HepG2 (cell line): ENCODE results near the gene PLXDC2. TPM values are rescaled to one million over a fixed set of nuclear protein-coding genes. Genes with fewer than 3 reads are reported as not detected.

Experiments
- ATAC-seq: fragments of 200-7000 bp; cut with Tn5 transposase; 3 replicates; pipeline ENCODE4 v1.9.1; 2020; ENCODE audit warnings: mild to moderate bottlenecking, moderate library complexity
- BruUV-seq: library from RNA; stranded (reverse); fragments of 400-500 nt; replicated peaks from 2 replicates; lab custom pipeline; 2021; lab: Mats Ljungman, UMichigan
- CTCF ChIA-PET: fragments of 300-600 bp; formaldehyde crosslinking; extraction: SDS; loops from one replicate; lab custom pipeline; 2021; ENCODE audit warnings: low total read pairs, inconsistent platforms, low intra/inter-chr PET ratio; lab: Yijun Ruan, JAX
- POLR2A ChIA-PET: fragments of 350-600 bp; sonication (Branson Sonifier 250); formaldehyde crosslinking; loops from one replicate; lab custom pipeline; 2020; ENCODE audit warnings: antibody characterized with exemption, inconsistent platforms; lab: Yijun Ruan, JAX
- DNase-seq: peaks from one replicate; pipeline ENCODE4 v3.0.0-alpha.2; 2015; ENCODE audit warnings: low spot score
- FAIRE-seq: peaks from 3 replicates; lab custom pipeline; 2011; peaks lifted over from hg19 to GRCh38; lab: Jason Lieb, UNC
- H2AFZ ChIP-seq: one replicate; pipeline ENCODE4 v1.6.1; 2011; ENCODE audit warnings: low read length, inconsistent platforms
- H3K27ac ChIP-seq: fragments of 300-600 bp; 3 replicates; pipeline ENCODE4 v1.8.0; 2011; ENCODE audit warnings: mixed run types, mild to moderate bottlenecking, mixed read lengths, low read length, inconsistent platforms; ENCODE audit not compliant: insufficient read depth; ENCODE audit errors: extremely low read length
- H3K27me3 ChIP-seq, 2 experiments: fragments of 200-600 bp in 1 of 2; 2 replicates in 1 of 2; 3 replicates in 1 of 2; pipeline versions ENCODE4 v1.6.0 to v1.8.0; 2011; ENCODE audit warnings: low read length in 2 of 2, mild to moderate bottlenecking in 2 of 2, moderate library complexity in 2 of 2, inconsistent platforms in 1 of 2; ENCODE audit not compliant: insufficient read depth in 2 of 2, control insufficient read depth in 1 of 2
- H3K36me3 ChIP-seq, 2 experiments: fragments of 200-600 bp in 1 of 2; replicated peaks in 1 of 2; 2 replicates in 1 of 2; 3 replicates in 1 of 2; pipeline versions ENCODE4 v1.5.1 to v1.8.0; 2011; ENCODE audit warnings: low read length in 2 of 2, inconsistent platforms in 1 of 2; ENCODE audit not compliant: insufficient read depth in 2 of 2, control insufficient read depth in 1 of 2
- H3K4me1 ChIP-seq: 2 replicates; pipeline ENCODE4 v1.5.1; 2012; ENCODE audit warnings: low read length, inconsistent platforms; ENCODE audit not compliant: insufficient read depth
- H3K4me2 ChIP-seq: 2 replicates; pipeline ENCODE4 v1.6.0; 2011; ENCODE audit warnings: low read depth, low read length, inconsistent platforms
- H3K4me3 ChIP-seq, 3 experiments: fragments of 200-600 bp in 1 of 3; sonication (generic), shearing (Covaris generic) in 1 of 3; replicated peaks in 1 of 3; 2 replicates each; pipeline ENCODE4 v1.5.1; 2011 to 2016; ENCODE audit warnings: low read length in 3 of 3, inconsistent platforms in 2 of 3, low read depth in 2 of 3, mild to moderate bottlenecking in 2 of 3, control low read depth in 1 of 3, mixed read lengths in 1 of 3; ENCODE audit not compliant: insufficient read depth in 1 of 3
- H3K79me2 ChIP-seq: one replicate; pipeline ENCODE4 v1.6.1; 2011; ENCODE audit warnings: low read length, inconsistent platforms; ENCODE audit not compliant: insufficient read depth
- H3K9ac ChIP-seq: 2 replicates; pipeline ENCODE4 v1.6.0; 2011; ENCODE audit warnings: mild to moderate bottlenecking, low read depth, low read length, inconsistent platforms; ENCODE audit not compliant: insufficient read depth
- H3K9me3 ChIP-seq: 2 replicates; pipeline ENCODE4 v1.5.1; 2012; ENCODE audit warnings: mild to moderate bottlenecking, low read length
- H4K20me1 ChIP-seq: 2 replicates; pipeline ENCODE4 v1.6.0; 2011; ENCODE audit warnings: inconsistent platforms, mild to moderate bottlenecking, low read length, moderate library complexity; ENCODE audit not compliant: insufficient read depth
- BORCS8-MEF2B ChIP-seq: sonication (generic); formaldehyde crosslinking; IDR thresholded peaks from 2 replicates; pipeline ENCODE4 v1.8.0; 2022; ENCODE audit warnings: mild to moderate bottlenecking, missing genetic modification reagents
- DR1 ChIP-seq: sonication (generic); formaldehyde crosslinking; IDR thresholded peaks from 2 replicates; pipeline ENCODE4 v1.8.0; 2021; ENCODE audit warnings: mild to moderate bottlenecking, missing genetic modification reagents, inconsistent platforms
- FOXA1 ChIP-seq, 2 experiments: fragments of 450-650 bp in 1 of 2; sonication (generic) in 1 of 2; formaldehyde crosslinking in 1 of 2; IDR thresholded peaks; 2 replicates each; pipeline versions ENCODE4 v1.4.0 to v1.6.1; 2016 to 2020; ENCODE audit warnings: missing genetic modification reagents in 1 of 2
- HIVEP1 ChIP-seq: sonication (generic); formaldehyde crosslinking; IDR thresholded peaks from 2 replicates; pipeline ENCODE4 v1.4.0; 2020; ENCODE audit warnings: mild to moderate bottlenecking, missing genetic modification reagents
- HNF1B ChIP-seq: sonication (generic); formaldehyde crosslinking; IDR thresholded peaks from 2 replicates; pipeline ENCODE4 v1.5.1; 2020; ENCODE audit warnings: mild to moderate bottlenecking, moderate library complexity, missing genetic modification reagents
- ISL2 ChIP-seq: sonication (generic); formaldehyde crosslinking; IDR thresholded peaks from 2 replicates; pipeline ENCODE4 v1.5.0; 2020; ENCODE audit warnings: missing genetic modification reagents
- MXD1 ChIP-seq: sonication (generic); formaldehyde crosslinking; IDR thresholded peaks from 2 replicates; pipeline ENCODE4 v1.4.0; 2020; ENCODE audit warnings: mild to moderate bottlenecking, missing genetic modification reagents
- PAX8 ChIP-seq: sonication (generic); formaldehyde crosslinking; IDR thresholded peaks from 2 replicates; pipeline ENCODE4 v1.8.0; 2022; ENCODE audit warnings: mild to moderate bottlenecking, missing genetic modification reagents, borderline replicate concordance
- STAG1 ChIP-seq: sonication (generic); formaldehyde crosslinking; IDR thresholded peaks from 2 replicates; pipeline ENCODE4 v1.4.0; 2020; ENCODE audit warnings: missing genetic modification reagents
- ZBTB2 ChIP-seq: sonication (generic); formaldehyde crosslinking; IDR thresholded peaks from 2 replicates; pipeline ENCODE4 v1.8.0; 2022; ENCODE audit warnings: low read depth, missing genetic modification reagents
- ZFP82 ChIP-seq: sonication (generic); formaldehyde crosslinking; IDR thresholded peaks from 2 replicates; pipeline ENCODE4 v1.5.1; 2020; ENCODE audit warnings: mild to moderate bottlenecking, missing genetic modification reagents, borderline replicate concordance
- ZNF644 ChIP-seq: IDR thresholded peaks from 2 replicates; pipeline ENCODE4 v1.6.1; 2016; ENCODE audit warnings: low read depth
- ZNF781 ChIP-seq: sonication (generic); formaldehyde crosslinking; IDR thresholded peaks from 2 replicates; pipeline ENCODE4 v1.5.1; 2020; ENCODE audit warnings: borderline replicate concordance, mild to moderate bottlenecking, missing genetic modification reagents; ENCODE audit errors: not compliant biosample characterization
- WGBS: methylation state at CpG from one replicate; pipeline ENCODE4 v1.1.6; 2017; ENCODE audit warnings: low lambda C conversion rate; 5-methylcytosine and 5-hydroxymethylcytosine counted together
- in situ Hi-C: cut with HindIII; loops from 2 replicates; pipeline ENCODE4 v1.10.0; 2017; ENCODE audit warnings: low pct_unique_long_range_greater_than_20kb; ENCODE audit not compliant: extremely low pct_ligation_motif_present
- intact Hi-C: fragments of 100-400 bp; cut with micrococcal nuclease; formaldehyde crosslinking; loops from one replicate; pipeline ENCODE4 v1.10.0; 2022; ENCODE audit not compliant: unreplicated experiment
- polyA plus RNA-seq, 8 experiments: library from polyadenylated mRNA; depleted of rRNA in 3 of 8; stranded (reverse) in 7 of 8; unstranded in 1 of 8; fragments of >200 nt; fragmentation: Illumina TruSeq in 4 of 8; extraction: Trizol in 4 of 8; gene quantifications; 2 replicates each; pipeline versions ENCODE4 v1.2.1 to v1.2.3, GENCODE V29; 2011 to 2016; ENCODE audit warnings: low read depth in 4 of 8, missing spikeins in 1 of 8, mixed read lengths in 1 of 8; ENCODE audit not compliant: insufficient read depth in 1 of 8
- total RNA-seq, 5 experiments: library from RNA; depleted of rRNA; stranded (reverse); fragments of >200 nt; fragmentation: Illumina TruSeq; extraction: Trizol; gene quantifications; 2 replicates each; pipeline ENCODE4 v1.2.3, GENCODE V29; 2016; ENCODE audit warnings: low read depth in 1 of 5

PLXDC2 gene
- total and polyA plus RNA-seq, 2 of the 13 experiments (the other 11 are each of a cell fraction or from before 2014, with no cell fraction given): 2.1 to 2.4 TPM

GRCh38 chr10:20298417-20298816 is 482.2 kb downstream of the PLXDC2 start:
- POLR2A ChIA-PET: no interaction called here
- ATAC-seq (no peak), FAIRE-seq (no peak), DNase-seq (no peak)
- CTCF ChIA-PET: no interaction called here
- intact Hi-C loops: no loop called here
- Histone ChIP-seq H3K9me3 (peaks cover 46% of the 10 kb centered on the region), H4K20me1 (no peaks in the 10 kb centered on the region), H3K27ac (no peak overlapping the region), H2AFZ (no peak overlapping the region), H3K9ac (no peak overlapping the region), H3K36me3 (no peaks in the 10 kb centered on the region), H3K4me1 (no peaks in the 10 kb centered on the region), H3K4me2 (no peak overlapping the region), H3K27me3 (no peaks in the 10 kb centered on the region), H3K79me2 (no peaks in the 10 kb centered on the region), H3K4me3 (no peak overlapping the region)
- TF ChIP-seq ZFP82 (CRISPR knock-in tag) (no peak), FOXA1 (IDR thresholded peaks at IDR 0.05) (no peak), FOXA1 (CRISPR knock-in tag; IDR thresholded peaks at IDR 0.05) (no peak), ISL2 (CRISPR knock-in tag) (no peak), ZNF781 (CRISPR knock-in tag) (no peak), DR1 (CRISPR knock-in tag) (no peak), STAG1 (CRISPR knock-in tag) (no peak), MXD1 (CRISPR knock-in tag) (no peak), ZBTB2 (CRISPR knock-in tag) (no peak), HNF1B (CRISPR knock-in tag) (no peak), PAX8 (CRISPR knock-in tag) (no peak), BORCS8-MEF2B (no peak), ZNF644 (CRISPR knock-in tag) (no peak), HIVEP1 (no peak)
- in situ Hi-C loops: no loop called here
- WGBS: 0% methylated on average over 2 of the region's 2 CpGs
- no TSS peak for BruUV-seq
